IMR-90 (cell line): ENCODE results near the gene NCR2. TPM values are rescaled to one million over a fixed set of nuclear protein-coding genes. Genes with fewer than 3 reads are reported as not detected.

Experiments
- ATAC-seq: fragments of 200-7000 bp; cut with Tn5 transposase; 2 replicates; pipeline ENCODE4 v1.9.1; 2020; ENCODE audit warnings: low read depth, mild to moderate bottlenecking, moderate library complexity
- BruUV-seq: library from RNA; stranded (reverse); fragments of 400-500 nt; replicated peaks from 2 replicates; lab custom pipeline; 2021; lab: Mats Ljungman, UMichigan
- CTCF ChIA-PET: fragments of 300-600 bp; formaldehyde crosslinking; extraction: SDS; loops from one replicate; lab custom pipeline; 2021; ENCODE audit warnings: antibody characterized with exemption; lab: Yijun Ruan, JAX
- POLR2A ChIA-PET: fragments of 300-600 bp; sonication (Branson Sonifier 250); formaldehyde crosslinking; loops from one replicate; lab custom pipeline; 2022; ENCODE audit warnings: antibody characterized with exemption; ENCODE audit not compliant: unreplicated experiment; lab: Charles Lee
- DNase-seq: peaks from one replicate; pipeline ENCODE4 v3.0.0; 2013
- H2AFZ ChIP-seq: replicated peaks from 2 replicates; pipeline ENCODE3; 2013; ENCODE audit warnings: low read length, mild to moderate bottlenecking; ENCODE audit not compliant: poor library complexity
- H2AK5ac ChIP-seq: 2 replicates; pipeline ENCODE4 v1.6.1; 2013; ENCODE audit warnings: low read depth, low read length, inconsistent platforms
- H2AK9ac ChIP-seq: replicated peaks from 2 replicates; pipeline ENCODE3; 2013; ENCODE audit warnings: mild to moderate bottlenecking, low read depth, low read length, moderate library complexity; ENCODE audit not compliant: poor library complexity
- H2BK120ac ChIP-seq: 2 replicates; pipeline ENCODE4 v1.6.1; 2013; ENCODE audit warnings: low read depth, low read length, inconsistent platforms
- H2BK15ac ChIP-seq: 3 replicates; pipeline ENCODE4 v1.6.1; 2013; ENCODE audit warnings: low read depth, low read length, inconsistent platforms
- H2BK20ac ChIP-seq: 2 replicates; pipeline ENCODE4 v1.6.1; 2013; ENCODE audit warnings: low read depth, mild to moderate bottlenecking, inconsistent platforms, low read length, moderate library complexity
- H2BK5ac ChIP-seq: 2 replicates; pipeline ENCODE4 v1.6.1; 2013; ENCODE audit warnings: mild to moderate bottlenecking, low read depth, low read length, inconsistent platforms; ENCODE audit not compliant: poor library complexity, severe bottlenecking
- H3K14ac ChIP-seq: replicated peaks from 2 replicates; pipeline ENCODE4 v1.6.1; 2013; ENCODE audit warnings: low read depth, low read length, inconsistent platforms
- H3K18ac ChIP-seq: 2 replicates; pipeline ENCODE4 v1.6.1; 2013; ENCODE audit warnings: low read depth, low read length, control low read depth
- H3K23ac ChIP-seq: 2 replicates; pipeline ENCODE4 v1.6.1; 2013; ENCODE audit warnings: low read depth, low read length, inconsistent platforms
- H3K27ac ChIP-seq: 2 replicates; pipeline ENCODE4 v1.5.1; 2013; ENCODE audit warnings: mild to moderate bottlenecking, control low read depth, low read length; ENCODE audit not compliant: insufficient read depth
- H3K27me3 ChIP-seq: 2 replicates; pipeline ENCODE4 v1.6.1; 2013; ENCODE audit warnings: low read length; ENCODE audit not compliant: control insufficient read depth, insufficient read depth
- H3K36me3 ChIP-seq: 2 replicates; pipeline ENCODE4 v1.6.1; 2013; ENCODE audit warnings: low read length, mixed read lengths; ENCODE audit not compliant: control insufficient read depth, insufficient read depth
- H3K4ac ChIP-seq: 2 replicates; pipeline ENCODE4 v1.6.1; 2013; ENCODE audit warnings: low read depth, low read length, inconsistent platforms
- H3K4me1 ChIP-seq: 2 replicates; pipeline ENCODE4 v1.6.1; 2013; ENCODE audit warnings: low read length, mixed read lengths; ENCODE audit not compliant: control insufficient read depth, insufficient read depth
- H3K4me2 ChIP-seq: 2 replicates; pipeline ENCODE4 v1.6.1; 2013; ENCODE audit warnings: low read depth, mild to moderate bottlenecking, control low read depth, low read length, moderate library complexity
- H3K4me3 ChIP-seq: 2 replicates; pipeline ENCODE4 v1.5.1; 2013; ENCODE audit warnings: low read depth, mild to moderate bottlenecking, control low read depth, low read length, moderate library complexity; ENCODE audit not compliant: insufficient read depth
- H3K56ac ChIP-seq: 2 replicates; pipeline ENCODE4 v1.6.1; 2013; ENCODE audit warnings: low read length, inconsistent platforms; ENCODE audit not compliant: insufficient read depth; ENCODE audit errors: extremely low read depth
- H3K79me1 ChIP-seq, 2 experiments: 2 replicates each; pipeline ENCODE4 v1.6.1; 2013; ENCODE audit warnings: low read length in 2 of 2, inconsistent platforms in 1 of 2, low read depth in 1 of 2
- H3K9ac ChIP-seq: 2 replicates; pipeline ENCODE4 v1.6.1; 2013; ENCODE audit warnings: low read depth, low read length, control low read depth
- H3K9me1 ChIP-seq: 2 replicates; pipeline ENCODE4 v1.6.1; 2013; ENCODE audit warnings: low read length, inconsistent platforms; ENCODE audit not compliant: insufficient read depth
- H3K9me3 ChIP-seq: 2 replicates; pipeline ENCODE4 v1.6.1; 2013; ENCODE audit warnings: low read length; ENCODE audit not compliant: control insufficient read depth, insufficient read depth
- H4K20me1 ChIP-seq: 2 replicates; pipeline ENCODE4 v1.6.1; 2013; ENCODE audit warnings: low read length, inconsistent platforms; ENCODE audit not compliant: insufficient read depth
- H4K5ac ChIP-seq: 2 replicates; pipeline ENCODE4 v1.6.1; 2013; ENCODE audit warnings: mild to moderate bottlenecking, low read depth, low read length, control low read depth
- H4K8ac ChIP-seq, 2 experiments: 2 replicates each; pipeline ENCODE4 v1.6.1; 2013; ENCODE audit warnings: low read depth in 2 of 2, low read length in 2 of 2, control low read depth in 1 of 2, inconsistent platforms in 1 of 2
- H4K91ac ChIP-seq: 2 replicates; pipeline ENCODE4 v1.6.1; 2013; ENCODE audit warnings: low read depth, low read length, inconsistent platforms; ENCODE audit not compliant: insufficient read depth
- NFE2L2 ChIP-seq: fragments of 150-350 bp; IDR thresholded peaks from 2 replicates; pipeline ENCODE4 v1.6.1; 2016; ENCODE audit warnings: low read depth, mild to moderate bottlenecking, low read length
- RFX5 ChIP-seq: IDR thresholded peaks from 2 replicates; pipeline ENCODE4 v1.8.0; 2012; ENCODE audit warnings: low read depth, mild to moderate bottlenecking, low read length, moderate library complexity
- SMC3 ChIP-seq: fragments of 150-350 bp; IDR thresholded peaks from 2 replicates; pipeline ENCODE4 v1.6.1; 2016; ENCODE audit warnings: low read depth, mild to moderate bottlenecking, antibody characterized with exemption, low read length, moderate library complexity
- WGBS, 2 experiments: methylation state at CpG; one replicate each; pipeline versions ENCODE4 v1.1.5 to v1.1.7; 2013; ENCODE audit warnings: missing lambda C conversion rate in 2 of 2; ENCODE audit not compliant: insufficient read length in 1 of 2; ENCODE audit errors: extremely low coverage in 2 of 2; 5-methylcytosine and 5-hydroxymethylcytosine counted together
- dilution Hi-C: fragments of 300-500 bp; cut with HindIII; formaldehyde crosslinking; loops from one replicate; pipeline ENCODE4 v1.14.3; 2018; ENCODE audit warnings: low sequenced_read_pairs; ENCODE audit not compliant: unreplicated experiment
- in situ Hi-C: fragments of 300-500 bp; cut with MboI; formaldehyde crosslinking; loops from 3 replicates; pipeline ENCODE4 v1.14.3; 2019; ENCODE audit warnings: low sequenced_read_pairs, inconsistent platforms, mixed read lengths
- intact Hi-C: fragments of 100-400 bp; cut with micrococcal nuclease; formaldehyde crosslinking; loops from 2 replicates; pipeline ENCODE4 v1.10.0; 2022
- polyA plus RNA-seq, 3 experiments: library from polyadenylated mRNA; depleted of rRNA; stranded (reverse); fragments of >200 nt; gene quantifications; 2 replicates each; pipeline ENCODE4 v1.2.3, GENCODE V29; 2012; ENCODE audit warnings: low replicate concordance in 1 of 3
- total RNA-seq: library from RNA; depleted of rRNA; stranded (reverse); fragments of >200 nt; gene quantifications from 2 replicates; pipeline ENCODE4 v1.2.3, GENCODE V29; 2012
- TF ChIP-seq, protein P1 (sequence below): fragments of 150-350 bp; IDR thresholded peaks from 2 replicates; pipeline ENCODE4 v1.6.1; 2016; ENCODE audit warnings: low read depth, mild to moderate bottlenecking, low read length, moderate library complexity, borderline replicate concordance

The NCR2 gene
- total and polyA plus RNA-seq, 2 of the 4 experiments (the other 2 are of a cell fraction): not detected

DNA sequence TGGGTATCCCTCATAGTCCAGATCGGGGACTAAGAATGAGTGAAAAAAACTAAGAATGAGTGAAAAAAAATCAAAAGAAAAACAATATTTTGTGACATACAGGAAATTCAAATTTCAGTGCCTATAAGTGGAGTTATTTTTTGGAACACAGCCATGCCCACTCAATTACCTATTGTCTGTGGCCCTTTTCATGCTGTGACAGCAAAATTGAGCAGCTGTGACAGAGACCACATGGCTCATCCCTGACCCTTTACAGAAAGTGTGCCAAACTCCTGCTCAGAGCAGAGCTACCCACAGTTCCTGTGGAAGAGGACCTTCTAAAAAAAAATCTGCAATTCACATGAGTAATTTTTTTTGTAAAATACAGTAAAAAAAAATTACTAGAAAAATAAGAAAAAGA is 1.4 kb downstream of the NCR2 start:
- dilution Hi-C loops: no loop called here
- H3K18ac ChIP-seq: no peak overlapping the region

More for the DNA sequence above, 1.4 kb downstream of the NCR2 start:
- intact Hi-C loops (no loop called here), in situ Hi-C loops (no loop called here)
- Histone ChIP-seq H3K4me1 (no peaks in the 10 kb centered on the region), H4K20me1 (no peaks in the 10 kb centered on the region), H2BK120ac (no peak overlapping the region), H3K36me3 (no peaks in the 10 kb centered on the region), H3K14ac (no peak overlapping the region), H3K56ac (no peak overlapping the region), H3K27me3 (peaks cover 39% of the 10 kb centered on the region), H2AK9ac (no peak overlapping the region), H2BK15ac (no peak overlapping the region), H3K23ac (no peak overlapping the region), H2BK20ac (no peak overlapping the region), H4K8ac (no peak overlapping the region), H3K9ac (no peak overlapping the region), H3K4me3 (no peak overlapping the region), H2AFZ (no peak overlapping the region), H4K5ac (no peak overlapping the region), H3K79me1 (no peaks in the 10 kb centered on the region), H3K27ac (no peak overlapping the region), H2BK5ac (no peak overlapping the region), H3K4ac (no peak overlapping the region), H2AK5ac (no peak overlapping the region), H3K9me3 (no peaks in the 10 kb centered on the region), H4K91ac (no peak overlapping the region), H3K9me1 (no peaks in the 10 kb centered on the region), H3K4me2 (no peak overlapping the region)
- DNase-seq (no peak), ATAC-seq (no peak)
- CTCF ChIA-PET: no interaction called here
- WGBS, 2 experiments: no CpG with 5 or more reads among the region's 1 CpG
- BruUV-seq: no TSS peak
- no peak for TF ChIP-seq RFX5
- TF ChIP-seq, protein P1, sequence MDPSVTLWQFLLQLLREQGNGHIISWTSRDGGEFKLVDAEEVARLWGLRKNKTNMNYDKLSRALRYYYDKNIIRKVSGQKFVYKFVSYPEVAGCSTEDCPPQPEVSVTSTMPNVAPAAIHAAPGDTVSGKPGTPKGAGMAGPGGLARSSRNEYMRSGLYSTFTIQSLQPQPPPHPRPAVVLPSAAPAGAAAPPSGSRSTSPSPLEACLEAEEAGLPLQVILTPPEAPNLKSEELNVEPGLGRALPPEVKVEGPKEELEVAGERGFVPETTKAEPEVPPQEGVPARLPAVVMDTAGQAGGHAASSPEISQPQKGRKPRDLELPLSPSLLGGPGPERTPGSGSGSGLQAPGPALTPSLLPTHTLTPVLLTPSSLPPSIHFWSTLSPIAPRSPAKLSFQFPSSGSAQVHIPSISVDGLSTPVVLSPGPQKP: no peak
- TF ChIP-seq NFE2L2: no peak
- no peak for TF ChIP-seq SMC3
- POLR2A ChIA-PET: no interaction called here
